Measurements from ENCODE around the gene SYT12.
"Not testable (repeated sequence)": the region's sequence is repeated elsewhere in the genome, so short reads cannot be mapped to it uniquely, and the experiment has no call there.

The SYT12 gene

GRCh38 chr11:66999555-66999954, 23.4 kb upstream of the SYT12 start:
- no peak for DNase-seq

DNA sequence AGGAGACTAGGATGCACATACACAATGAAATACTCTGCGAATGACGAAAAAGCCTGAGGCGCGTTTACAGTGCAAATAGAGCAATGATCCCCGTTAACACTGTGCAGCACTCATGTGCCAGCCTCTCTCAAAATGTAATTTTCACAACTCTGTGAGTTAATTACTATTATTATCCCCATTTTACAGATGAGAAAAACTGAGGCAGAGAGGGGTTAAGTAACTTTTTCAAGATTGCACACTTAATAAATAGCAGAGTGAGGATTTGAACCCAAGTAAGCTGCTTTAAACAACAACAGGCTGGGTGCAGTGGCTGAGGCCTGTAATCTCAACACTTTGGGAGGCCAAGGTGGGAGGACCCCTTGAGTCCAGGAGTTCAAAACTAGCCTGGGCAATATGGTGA, 21.6 kb upstream of the SYT12 start:
- DNase-seq = no peak

DNA sequence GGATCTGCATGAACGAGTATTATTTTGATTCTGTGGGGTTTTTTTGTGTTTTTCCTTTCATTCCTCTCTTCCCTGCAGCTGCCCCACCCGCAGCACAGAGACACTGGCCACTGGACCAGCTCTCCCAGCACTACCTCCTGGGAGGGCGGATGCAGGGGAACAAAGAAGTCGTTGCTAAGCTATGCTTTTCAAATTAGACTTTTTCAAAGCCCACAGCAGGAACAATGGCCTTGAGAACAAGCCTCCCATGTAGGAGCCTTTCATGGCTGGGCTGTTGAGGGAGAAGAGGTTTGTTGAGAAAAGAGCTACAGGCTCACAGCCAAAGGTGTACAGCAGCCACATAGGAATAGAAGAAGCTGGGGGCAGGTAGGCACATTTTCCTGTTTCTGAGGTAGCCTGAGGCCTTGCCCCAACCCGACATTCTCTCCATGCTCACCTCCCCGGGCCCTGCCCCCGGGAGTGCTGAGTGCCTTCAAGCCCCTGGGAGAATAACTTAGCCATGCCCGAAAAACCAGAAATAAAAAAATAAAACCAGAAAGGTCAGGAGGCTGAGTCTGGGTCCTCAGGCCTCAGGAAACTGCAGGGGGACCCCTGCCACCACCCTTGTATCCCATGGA, 20.5 kb upstream of the SYT12 start:
- no peak for DNase-seq

- DNase-seq = no peak
Observed at GRCh38 chr11:67002921-67003411, 20.0 kb upstream of the SYT12 start.

- not testable (repeated sequence) for DNase-seq
Observed at GRCh38 chr11:67005200-67005599, 17.7 kb upstream of the SYT12 start.

GRCh38 chr11:67006029-67006884, 16.7 kb upstream of the SYT12 start:
- no peak for DNase-seq

DNA sequence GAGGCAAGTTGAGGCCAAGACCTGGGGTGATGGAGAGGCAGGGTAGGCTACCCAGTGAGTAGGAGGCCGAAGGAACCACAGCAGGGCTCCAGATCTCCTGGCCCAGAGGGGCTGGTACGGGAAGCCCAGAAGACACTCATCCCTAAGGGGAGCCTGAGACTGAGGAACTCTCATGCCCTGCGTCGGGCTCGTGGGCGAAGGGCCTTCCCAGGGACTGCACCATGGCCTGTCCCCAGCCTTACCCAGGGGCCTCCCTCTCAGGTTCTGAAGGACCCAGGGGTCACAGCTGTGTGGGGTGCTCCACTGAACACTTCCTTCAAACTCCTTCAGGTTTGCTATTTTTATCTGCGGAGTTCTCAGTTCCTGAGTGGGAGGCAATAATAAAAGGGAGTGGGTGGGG, 15.8 kb upstream of the SYT12 start:
- DNase-seq = no peak

DNA sequence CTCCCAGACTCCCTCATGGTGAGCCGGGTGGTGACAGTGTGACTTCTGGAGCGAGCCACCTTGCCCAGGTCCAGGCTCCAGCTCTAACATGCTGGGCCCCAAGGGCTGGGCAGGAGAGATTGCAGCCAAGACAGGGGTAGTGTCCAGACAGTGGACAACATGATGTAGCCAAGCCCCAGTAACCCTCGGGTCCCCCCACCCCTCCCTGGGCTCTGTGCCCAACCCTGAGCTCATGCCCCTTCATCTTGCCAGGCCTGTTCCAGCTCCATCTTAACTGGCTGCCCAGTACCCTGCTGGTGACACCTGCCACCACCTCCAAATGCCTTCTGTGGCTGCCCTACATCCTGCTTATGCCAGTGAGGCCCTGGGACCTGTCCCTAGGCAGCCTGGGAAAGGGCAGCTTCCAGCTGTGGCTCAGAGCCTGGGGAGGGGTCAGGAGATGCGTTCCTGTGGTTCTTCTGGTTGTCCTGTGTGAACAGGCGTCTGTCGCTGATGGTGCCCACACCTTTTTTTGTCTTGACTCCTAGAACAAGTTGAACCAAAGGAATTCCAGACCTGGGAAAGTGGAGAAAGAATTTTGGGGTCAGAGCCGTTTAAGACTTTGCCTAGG, 12.5 kb upstream of the SYT12 start:
- DNase-seq = no peak

DNA sequence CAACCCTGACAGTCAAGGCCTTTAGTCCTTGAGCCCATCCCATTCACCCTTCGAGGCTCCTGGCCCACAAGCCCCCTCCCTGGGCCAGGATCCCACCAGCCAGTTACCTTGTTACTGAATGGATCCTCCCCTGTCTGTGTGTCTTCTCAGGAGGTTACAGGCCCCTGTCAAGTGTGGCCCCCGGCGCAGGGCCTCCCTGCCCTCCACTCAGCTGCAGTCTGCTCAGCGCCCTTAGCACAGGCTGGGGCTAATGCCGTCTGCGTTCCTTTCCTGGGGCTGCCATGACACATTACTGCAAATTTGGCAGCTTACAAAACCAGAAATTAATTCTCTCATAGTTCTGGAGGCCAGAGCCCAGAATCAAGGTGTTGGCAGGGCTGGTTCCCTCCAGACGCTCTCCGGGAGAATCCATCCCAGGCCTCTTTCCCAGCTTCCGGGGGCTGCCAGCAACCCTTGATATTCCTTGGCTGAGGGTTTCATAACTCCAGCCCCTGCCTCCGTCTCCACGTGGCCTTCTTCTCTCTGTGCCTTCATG, 9.4 kb upstream of the SYT12 start:
- DNase-seq = no peak

GRCh38 chr11:67014343-67014742, 8.6 kb upstream of the SYT12 start:
- DNase-seq = no peak

- no peak for DNase-seq
Observed at GRCh38 chr11:67015048-67015447, 7.9 kb upstream of the SYT12 start.

DNA sequence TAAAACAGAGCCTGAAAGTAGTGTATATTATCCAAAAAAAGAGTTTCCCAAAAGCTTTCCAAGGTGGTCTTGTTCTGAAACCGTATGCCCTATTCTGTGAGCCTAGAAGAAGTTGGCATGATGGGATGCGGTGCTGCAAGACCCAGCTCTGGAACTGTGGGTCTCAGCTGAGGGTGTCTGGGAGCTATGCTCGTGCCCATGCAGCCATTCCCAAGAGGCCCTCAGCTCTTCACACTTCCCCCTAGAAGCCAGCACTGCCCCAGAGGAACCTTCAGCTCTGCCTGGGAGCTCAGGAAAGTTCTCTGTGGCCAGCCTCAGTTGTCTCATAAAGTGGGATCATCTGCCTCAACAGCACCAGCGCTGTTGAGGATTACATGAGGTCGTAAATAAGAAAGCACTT, 6.4 kb upstream of the SYT12 start:
- DNase-seq = no peak

GRCh38 chr11:67020949-67021348, 2.0 kb upstream of the SYT12 start:
- DNase-seq = no peak

DNA sequence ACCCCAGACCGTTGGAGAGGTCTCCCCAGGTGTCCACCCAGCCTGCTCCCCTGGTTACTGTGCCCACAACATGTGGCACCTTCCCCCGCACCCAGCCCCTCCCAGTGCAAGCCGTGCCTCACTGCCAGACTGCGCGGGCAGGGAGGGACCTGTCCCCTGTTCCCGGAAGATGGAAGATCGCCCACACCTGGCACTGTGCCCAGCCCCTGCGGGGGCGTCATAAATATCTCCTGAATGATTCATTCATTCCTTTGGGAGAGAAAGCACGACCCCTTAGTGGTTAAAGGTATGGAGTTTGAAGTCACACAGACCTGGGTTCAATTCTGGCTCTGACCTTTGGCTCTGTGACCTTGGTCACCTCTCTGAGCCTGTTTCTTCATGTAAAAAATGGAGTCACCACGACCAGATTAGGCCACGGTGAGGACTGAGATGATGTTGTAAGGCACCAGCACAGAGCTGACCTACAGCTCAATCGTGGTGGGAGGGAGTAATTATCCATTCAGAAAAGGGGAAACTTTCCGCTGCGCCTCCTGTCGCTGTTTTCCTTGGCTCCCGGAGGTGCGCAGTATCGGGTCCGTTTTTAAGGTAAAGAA, 497 bp upstream of the SYT12 start:
- DNase-seq = no peak

GRCh38 chr11:67023957-67024353, 1.0 kb downstream of the SYT12 start:
- DNase-seq = no peak

DNA sequence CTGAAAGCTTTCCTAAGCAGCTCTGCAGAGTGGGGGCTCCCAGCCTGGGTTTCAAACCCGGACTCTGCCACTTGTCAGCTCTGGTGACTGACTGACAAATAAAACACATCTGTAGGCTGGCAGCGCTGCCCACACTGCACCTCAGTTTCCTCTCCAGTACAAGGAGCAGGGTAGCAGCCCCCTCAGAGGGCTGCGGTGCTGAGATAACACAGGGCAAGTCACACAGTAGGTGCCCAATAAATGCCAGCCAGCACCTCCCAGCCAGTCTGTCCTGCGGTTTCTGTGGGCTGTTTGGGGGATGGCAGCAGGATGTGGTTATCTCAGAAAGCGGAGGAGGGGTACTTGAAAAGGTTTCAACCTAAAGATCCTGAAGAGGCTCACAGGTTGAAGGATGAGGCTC, 1.5 kb downstream of the SYT12 start:
- DNase-seq = peak; percentile 45

GRCh38 chr11:67024966-67025365, 2.0 kb downstream of the SYT12 start:
- DNase-seq = no peak

DNA sequence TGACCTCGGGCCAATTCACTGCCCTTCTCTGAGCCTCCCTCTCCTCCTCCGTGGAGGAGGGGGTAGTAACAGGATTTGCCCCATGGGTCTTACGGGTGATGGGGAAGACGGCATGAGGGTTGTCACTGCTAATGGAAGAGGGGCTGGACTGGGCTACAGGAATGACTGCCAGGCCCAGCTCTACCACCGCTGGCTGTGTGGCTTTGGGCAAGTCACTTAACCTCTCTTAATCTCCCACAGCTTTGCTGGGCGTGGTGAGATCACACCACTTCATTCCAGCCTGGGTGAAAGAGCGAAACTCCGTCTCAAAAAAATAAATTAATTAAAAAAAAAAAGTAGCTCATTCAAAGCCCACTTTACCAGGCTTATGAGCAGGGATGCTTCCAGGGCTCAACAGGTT, 2.8 kb downstream of the SYT12 start:
- no peak for DNase-seq

DNA sequence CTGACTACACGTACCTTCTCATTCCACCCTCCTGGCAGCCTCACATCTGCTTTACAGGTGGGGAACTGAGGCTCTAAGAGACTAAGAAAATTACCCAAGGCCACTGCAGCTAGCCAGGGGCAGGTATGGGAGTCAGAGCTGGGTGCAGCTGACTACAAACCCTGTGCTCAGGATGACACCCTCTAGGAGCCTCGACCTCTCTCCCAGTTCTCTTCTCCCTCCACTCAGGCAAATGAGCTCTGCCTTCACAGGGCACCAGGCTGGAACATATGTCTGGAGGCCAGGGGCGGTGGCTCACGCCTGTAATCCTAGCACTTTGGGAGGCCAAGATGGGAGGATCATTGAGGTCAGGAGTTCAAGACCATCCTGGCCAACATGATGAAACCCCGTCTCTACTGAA, 4.0 kb downstream of the SYT12 start:
- no peak for DNase-seq

DNA sequence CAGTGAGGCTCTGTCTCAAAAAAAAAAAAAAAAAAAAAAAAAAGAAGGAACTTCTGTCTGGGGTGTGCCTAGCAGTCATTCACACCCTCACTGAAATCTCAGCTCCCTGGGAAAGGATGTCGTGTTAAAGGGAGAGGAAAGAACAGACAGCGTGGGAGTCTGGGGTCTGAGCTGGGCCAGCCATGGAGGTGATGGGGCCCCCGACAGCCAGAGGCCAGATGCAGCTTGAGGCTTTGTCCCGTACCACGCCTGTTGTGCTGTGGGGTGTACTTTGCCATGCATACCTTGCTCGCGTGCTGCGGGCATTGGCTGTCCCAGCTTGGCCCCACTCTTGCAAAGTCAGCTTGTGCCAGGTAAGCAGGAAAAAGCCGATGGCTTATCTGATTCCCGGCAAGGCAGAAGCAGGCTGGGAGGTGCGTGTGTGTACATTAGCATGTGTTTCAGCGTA, 4.6 kb downstream of the SYT12 start:
- DNase-seq = no peak

GRCh38 chr11:67027943-67028542, 5.1 kb downstream of the SYT12 start:
- DNase-seq = no peak

DNA sequence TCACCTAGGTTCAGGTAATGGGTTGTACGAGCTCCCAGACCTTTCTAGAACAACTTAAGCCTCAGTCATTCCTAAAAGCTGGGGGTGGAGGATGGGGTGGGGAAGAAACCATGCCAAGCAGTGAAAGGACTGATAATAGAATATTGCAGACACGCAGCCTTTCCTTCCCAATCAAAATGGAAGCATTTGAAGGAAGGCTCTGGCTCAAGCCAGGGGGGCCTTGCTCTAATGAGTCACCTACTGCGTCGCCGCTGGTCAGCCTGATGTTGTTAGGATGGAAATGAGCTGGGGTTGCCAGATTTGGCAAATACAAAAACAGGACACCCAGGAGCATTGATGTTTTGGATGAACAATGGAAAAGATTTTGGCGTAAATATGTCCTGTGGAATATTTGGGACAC, 6.2 kb downstream of the SYT12 start:
- no peak for DNase-seq

DNA sequence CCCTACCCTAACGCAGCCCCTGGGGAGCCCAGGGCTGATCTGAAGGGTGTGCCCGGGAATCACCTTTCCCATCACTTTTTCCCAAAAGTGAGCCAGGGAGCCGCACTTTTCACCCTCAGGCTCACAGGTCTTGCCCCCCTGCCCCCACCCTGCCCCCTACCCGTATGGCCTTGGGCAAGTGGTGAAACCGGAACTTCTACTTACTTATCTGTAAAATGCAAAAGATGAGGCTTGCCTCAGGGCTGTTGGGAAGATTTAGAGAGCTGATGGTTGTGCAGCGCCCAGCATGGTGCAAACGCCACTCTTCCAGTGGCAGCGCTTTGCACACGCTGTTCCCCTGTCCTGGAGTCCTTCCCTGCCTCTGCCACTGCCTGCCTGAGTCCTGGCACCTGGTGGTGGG, 8.0 kb downstream of the SYT12 start:
- no peak for DNase-seq
